ENCODE results near the gene MAPK8IP3.

The MAPK8IP3 gene

GRCh38 chr16:1772362-1772907 lies 66.4 kb downstream of the MAPK8IP3 start, which contains the start of gene EME2:
Gene EME2 (plus strand): TSS chr16:1772810. CDS start chr16:1773228, 418 bp downstream.
- intact Hi-C loops (cut with DNase I; ENCODE audit: low total_unique reads): no loop called here
- Histone ChIP-seq H3K27ac (peak within 1 kb of the TSS; percentile 85 to 95), H3K27me3 (no peaks in the 10 kb centered on the region), H3K36me3 (peaks cover 23 to 50% (median 40%) of the 10 kb centered on the region in 3 donors), H3K4me1 (peaks cover 0 to 56% (median 35%) of the 10 kb centered on the region in 4 donors), H3K9me3 (no peaks in the 10 kb centered on the region), H3K4me3 (peak within 1 kb of the TSS; percentile 87 to 99)
- DNase-seq: no peak
- TF ChIP-seq, protein P1, sequence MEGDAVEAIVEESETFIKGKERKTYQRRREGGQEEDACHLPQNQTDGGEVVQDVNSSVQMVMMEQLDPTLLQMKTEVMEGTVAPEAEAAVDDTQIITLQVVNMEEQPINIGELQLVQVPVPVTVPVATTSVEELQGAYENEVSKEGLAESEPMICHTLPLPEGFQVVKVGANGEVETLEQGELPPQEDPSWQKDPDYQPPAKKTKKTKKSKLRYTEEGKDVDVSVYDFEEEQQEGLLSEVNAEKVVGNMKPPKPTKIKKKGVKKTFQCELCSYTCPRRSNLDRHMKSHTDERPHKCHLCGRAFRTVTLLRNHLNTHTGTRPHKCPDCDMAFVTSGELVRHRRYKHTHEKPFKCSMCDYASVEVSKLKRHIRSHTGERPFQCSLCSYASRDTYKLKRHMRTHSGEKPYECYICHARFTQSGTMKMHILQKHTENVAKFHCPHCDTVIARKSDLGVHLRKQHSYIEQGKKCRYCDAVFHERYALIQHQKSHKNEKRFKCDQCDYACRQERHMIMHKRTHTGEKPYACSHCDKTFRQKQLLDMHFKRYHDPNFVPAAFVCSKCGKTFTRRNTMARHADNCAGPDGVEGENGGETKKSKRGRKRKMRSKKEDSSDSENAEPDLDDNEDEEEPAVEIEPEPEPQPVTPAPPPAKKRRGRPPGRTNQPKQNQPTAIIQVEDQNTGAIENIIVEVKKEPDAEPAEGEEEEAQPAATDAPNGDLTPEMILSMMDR (IDR thresholded peaks at IDR 0.05): no peak

DNA sequence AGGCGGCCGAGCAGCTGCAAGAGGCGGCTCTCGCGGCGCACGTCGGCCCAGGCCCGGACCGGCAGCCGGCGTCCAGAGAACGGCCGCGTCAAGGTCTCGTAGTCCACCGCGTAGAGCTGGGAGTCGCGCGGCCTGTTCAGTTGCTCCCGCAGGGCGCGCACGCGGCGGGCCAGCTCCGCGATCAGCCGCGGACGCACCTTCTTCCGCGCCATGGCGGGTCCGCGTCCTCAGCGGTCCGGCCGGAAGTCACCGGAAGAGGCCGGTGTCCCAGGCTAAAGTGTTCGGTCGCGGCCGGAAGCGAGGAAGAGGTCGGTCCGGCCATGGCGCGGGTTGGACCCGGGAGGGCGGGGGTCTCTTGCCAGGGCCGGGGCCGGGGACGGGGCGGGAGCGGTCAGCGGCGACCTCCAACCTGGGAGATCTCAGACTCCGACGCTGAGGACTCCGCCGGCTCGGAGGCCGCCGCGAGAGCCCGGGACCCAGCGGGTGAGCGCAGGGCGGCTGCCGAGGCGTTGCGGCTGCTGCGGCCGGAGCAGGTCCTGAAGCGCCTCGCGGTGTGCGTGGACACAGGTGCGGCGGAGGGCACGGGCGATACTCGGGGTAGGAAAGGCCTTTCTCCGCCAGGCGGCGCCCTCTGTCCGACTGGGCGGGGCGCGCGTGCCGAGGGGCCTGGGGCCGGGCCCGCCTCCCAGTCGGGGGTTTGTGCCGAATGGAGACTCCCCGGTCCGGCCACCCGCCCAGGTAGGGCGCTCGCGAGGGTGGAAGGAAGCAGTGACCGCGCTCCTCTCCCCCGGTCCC lies 67.1 kb downstream of the MAPK8IP3 start, which contains the start of gene MRPS34:
TSS of gene MRPS34 (minus strand) at position 227 of the 795 bp plus-strand sequence. CDS start at position 212, 15 bp downstream.
- TF ChIP-seq, protein P1 (IDR thresholded peaks at IDR 0.05): peak; percentile 58 to 63
- Histone ChIP-seq H3K27me3 (no peaks in the 10 kb centered on the region), H3K4me3 (peak within 1 kb of the TSS; percentile 87 to 99), H3K4me1 (peaks cover 0 to 56% (median 35%) of the 10 kb centered on the region in 4 donors), H3K36me3 (peaks cover 23 to 50% (median 40%) of the 10 kb centered on the region in 3 donors), H3K27ac (peak within 1 kb of the TSS; percentile 85 to 95), H3K9me3 (no peaks in the 10 kb centered on the region)
- DNase-seq: peak; percentile 77 to 87
- intact Hi-C loops (cut with DNase I; ENCODE audit: low total_unique reads): no loop called here

DNA sequence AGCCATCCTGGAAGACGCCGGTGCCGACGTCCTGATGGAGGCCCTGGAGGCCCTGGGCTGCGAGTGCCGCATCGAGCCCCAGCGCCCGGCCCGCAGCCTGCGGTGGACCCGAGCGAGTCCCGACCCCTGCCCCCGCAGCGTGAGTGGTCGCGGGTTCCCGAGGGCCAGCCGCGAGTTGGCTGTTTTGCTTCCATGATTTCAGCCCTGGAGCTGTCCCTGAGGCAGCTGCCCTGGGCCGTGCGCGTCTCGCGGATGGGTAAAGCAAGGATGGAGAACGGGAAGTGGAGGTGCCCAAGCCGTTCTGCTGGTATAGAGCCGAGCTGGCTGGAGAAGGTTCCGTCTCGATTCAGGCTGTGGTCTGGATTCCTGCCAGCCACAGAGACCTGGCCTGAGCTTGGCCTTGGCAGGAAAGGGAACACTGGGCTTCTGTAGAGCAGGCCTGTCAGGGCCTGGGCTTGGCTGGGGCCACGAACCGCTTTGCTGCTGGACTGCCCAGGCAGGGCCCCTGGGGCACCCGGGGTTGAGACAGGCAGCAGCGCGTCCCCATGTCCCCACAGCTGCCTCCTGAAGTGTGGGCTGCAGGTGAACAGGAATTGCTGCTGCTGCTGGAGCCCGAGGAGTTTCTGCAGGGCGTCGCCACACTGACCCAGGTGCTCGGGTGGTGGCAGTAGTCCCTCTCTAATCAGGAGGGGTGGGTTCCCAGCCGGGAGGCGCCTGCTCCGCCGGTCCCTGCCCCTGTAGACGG lies 67.9 kb downstream of the MAPK8IP3 start:
- Histone ChIP-seq H3K4me3 (peak overlapping the region; percentile 87 to 99), H3K27me3 (no peaks in the 10 kb centered on the region), H3K4me1 (peaks cover 0 to 57% (median 35%) of the 10 kb centered on the region in 4 donors), H3K27ac (peak overlapping the region; percentile 85 to 95), H3K36me3 (peaks cover 23 to 50% (median 39%) of the 10 kb centered on the region in 3 donors), H3K9me3 (no peaks in the 10 kb centered on the region)
- TF ChIP-seq, protein P1 (IDR thresholded peaks at IDR 0.05): no peak
- intact Hi-C loops (cut with DNase I; ENCODE audit: low total_unique reads): no loop called here
- DNase-seq: no peak

DNA sequence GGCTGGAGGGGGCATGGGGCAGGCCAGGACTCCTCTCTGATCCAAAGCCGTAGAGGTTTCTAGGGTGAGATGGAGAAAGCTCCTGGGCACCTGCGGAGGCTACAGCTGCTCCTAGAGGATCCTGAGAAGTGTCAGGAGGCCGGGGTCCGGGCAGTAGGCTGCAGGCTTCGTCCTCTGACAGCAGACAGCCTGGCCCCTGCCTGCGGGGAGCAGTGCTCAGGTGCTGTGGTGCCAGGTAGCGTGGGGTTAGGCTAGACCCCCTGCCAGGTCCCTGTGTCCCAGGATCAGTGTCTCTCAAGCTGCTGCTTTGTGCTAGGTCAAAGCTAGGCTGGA lies 68.4 kb downstream of the MAPK8IP3 start:
- intact Hi-C loops (cut with DNase I; ENCODE audit: low total_unique reads): no loop called here

More for the DNA sequence above, 68.4 kb downstream of the MAPK8IP3 start:
- Histone ChIP-seq H3K4me1 (peaks cover 0 to 55% (median 33%) of the 10 kb centered on the region in 4 donors), H3K27ac (peak overlapping the region; percentile 85 to 95), H3K36me3 (peaks cover 23 to 50% (median 42%) of the 10 kb centered on the region in 3 donors), H3K4me3 (peak overlapping the region; percentile 87 to 99), H3K9me3 (no peaks in the 10 kb centered on the region), H3K27me3 (no peaks in the 10 kb centered on the region)
- DNase-seq: no peak
- TF ChIP-seq, protein P1 (IDR thresholded peaks at IDR 0.05): no peak

Data from tibial artery (tissue), 4 donors.